IPS-18a (cell line): ENCODE measurements around the gene PAF1.
A peak's percentile ranks its signal among the peaks of the same experiment; 100 is the strongest.

Source experiments
- H3K27ac ChIP-seq: one replicate; pipeline ENCODE4 v1.5.1; 2013; ENCODE audit warnings: low read length
- H3K27me3 ChIP-seq: one replicate; pipeline ENCODE4 v1.6.1; 2013; ENCODE audit warnings: mild to moderate bottlenecking, low read length; ENCODE audit not compliant: control insufficient read depth, insufficient read depth
- H3K36me3 ChIP-seq: one replicate; pipeline ENCODE4 v1.6.1; 2013; ENCODE audit warnings: low read depth, low read length; ENCODE audit not compliant: control insufficient read depth
- H3K4me1 ChIP-seq: one replicate; pipeline ENCODE4 v1.6.1; 2013; ENCODE audit warnings: low read depth, low read length; ENCODE audit not compliant: control insufficient read depth
- H3K4me3 ChIP-seq: one replicate; pipeline ENCODE4 v1.5.1; 2013; ENCODE audit warnings: low read length
- H3K9ac ChIP-seq: one replicate; pipeline ENCODE4 v1.6.1; 2013; ENCODE audit warnings: mild to moderate bottlenecking, low read length, moderate library complexity
- H3K9me3 ChIP-seq: one replicate; pipeline ENCODE4 v1.6.1; 2013; ENCODE audit warnings: low read depth, low read length; ENCODE audit not compliant: control insufficient read depth

PAF1 gene

GRCh38 chr19:39355253-39355652 lies 35.7 kb downstream of the PAF1 start:
- H3K9me3 ChIP-seq = no peaks in the 10 kb centered on the region
- no peaks in the 10 kb centered on the region for H3K27me3 ChIP-seq
- H3K36me3 ChIP-seq = peaks cover 70% of the 10 kb centered on the region
- H3K4me1 ChIP-seq = no peaks in the 10 kb centered on the region
- H3K9ac ChIP-seq = no peak overlapping the region
- H3K27ac ChIP-seq = no peak overlapping the region
- H3K4me3 ChIP-seq = no peak overlapping the region

- Histone ChIP-seq H3K9ac (no peak overlapping the region), H3K9me3 (no peaks in the 10 kb centered on the region), H3K4me1 (no peaks in the 10 kb centered on the region), H3K27ac (no peak overlapping the region), H3K4me3 (no peak overlapping the region), H3K27me3 (no peaks in the 10 kb centered on the region), H3K36me3 (peaks cover 65% of the 10 kb centered on the region)
Observed at GRCh38 chr19:39352381-39353255, 38.3 kb downstream of the PAF1 start.

- Histone ChIP-seq H3K9me3 (no peaks in the 10 kb centered on the region), H3K4me3 (no peak overlapping the region), H3K36me3 (peaks cover 54% of the 10 kb centered on the region), H3K27me3 (no peaks in the 10 kb centered on the region), H3K4me1 (no peaks in the 10 kb centered on the region), H3K27ac (no peak overlapping the region), H3K9ac (no peak overlapping the region)
Observed at GRCh38 chr19:39351537-39352064, 39.3 kb downstream of the PAF1 start.

DNA sequence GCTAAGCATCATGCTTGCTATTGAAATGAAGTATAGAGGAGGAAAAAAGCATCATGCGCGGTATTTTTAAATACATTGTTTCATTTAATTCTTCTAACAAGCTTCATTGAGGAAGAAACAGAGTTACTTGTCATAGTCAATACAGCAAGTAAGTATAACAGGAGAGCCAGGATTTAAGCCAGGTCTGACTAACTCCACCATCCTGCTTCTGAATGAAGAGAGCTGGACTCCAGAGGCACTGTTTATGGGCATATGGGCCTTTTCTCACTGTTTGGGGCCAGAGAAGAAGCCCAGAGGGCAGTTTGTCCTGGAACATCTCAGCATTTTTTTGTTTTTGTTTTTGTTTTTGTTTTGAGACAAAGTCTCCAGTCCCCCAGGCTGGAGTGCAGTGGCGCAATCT lies 40.8 kb downstream of the PAF1 start:
- Histone ChIP-seq H3K4me1 (no peaks in the 10 kb centered on the region), H3K36me3 (peaks cover 40% of the 10 kb centered on the region), H3K27ac (no peak overlapping the region), H3K4me3 (no peak overlapping the region), H3K27me3 (no peaks in the 10 kb centered on the region), H3K9me3 (no peaks in the 10 kb centered on the region), H3K9ac (no peak overlapping the region)

- Histone ChIP-seq H3K4me1 (no peaks in the 10 kb centered on the region), H3K9ac (no peak overlapping the region), H3K4me3 (no peak overlapping the region), H3K36me3 (peaks cover 32% of the 10 kb centered on the region), H3K27ac (no peak overlapping the region), H3K27me3 (no peaks in the 10 kb centered on the region), H3K9me3 (no peaks in the 10 kb centered on the region)
Observed at GRCh38 chr19:39349326-39349725, 41.6 kb downstream of the PAF1 start.

GRCh38 chr19:39347332-39348164 lies 43.4 kb downstream of the PAF1 start:
- Histone ChIP-seq H3K4me3 (no peak overlapping the region), H3K27me3 (no peaks in the 10 kb centered on the region), H3K4me1 (peaks cover 7% of the 10 kb centered on the region), H3K27ac (no peak overlapping the region), H3K36me3 (peaks cover 26% of the 10 kb centered on the region), H3K9ac (no peak overlapping the region), H3K9me3 (no peaks in the 10 kb centered on the region)

- Histone ChIP-seq H3K4me3 (no peak overlapping the region), H3K9me3 (no peaks in the 10 kb centered on the region), H3K27me3 (no peaks in the 10 kb centered on the region), H3K27ac (no peak overlapping the region), H3K4me1 (peaks cover 7% of the 10 kb centered on the region), H3K36me3 (peaks cover 15% of the 10 kb centered on the region), H3K9ac (no peak overlapping the region)
Observed at GRCh38 chr19:39345956-39346355, 45.0 kb downstream of the PAF1 start.

DNA sequence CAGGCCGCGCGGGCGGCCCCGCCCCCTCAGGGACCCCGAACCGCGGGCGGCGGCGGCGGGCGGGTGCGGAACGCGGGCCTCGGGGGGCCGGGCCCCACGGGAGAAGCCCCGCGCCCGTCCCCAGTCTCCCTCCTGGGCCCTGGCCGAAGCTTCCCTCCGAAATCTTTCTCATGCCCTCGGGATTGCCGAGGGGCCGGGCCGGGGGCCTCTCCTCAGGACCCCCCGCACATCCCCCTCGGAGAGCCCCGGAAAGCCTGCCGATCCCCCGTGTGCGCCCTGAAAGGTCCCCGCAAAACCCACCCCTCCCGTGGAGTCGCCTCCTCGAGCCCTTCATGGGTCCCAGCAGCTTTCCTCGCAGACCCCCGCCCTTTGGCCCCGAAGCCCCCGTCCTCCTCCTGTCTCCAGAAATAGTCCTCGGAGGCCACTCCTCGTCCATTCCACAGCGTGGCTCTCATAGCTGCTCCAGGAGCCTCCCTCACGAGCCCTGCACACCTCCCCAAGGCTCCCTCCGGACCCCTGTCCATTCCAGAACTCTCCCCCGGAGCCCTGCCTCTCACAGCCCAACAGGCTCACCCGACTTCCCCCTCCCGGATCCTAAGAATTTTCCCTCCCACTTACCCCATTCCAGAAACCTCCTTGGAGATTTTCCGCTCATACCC lies 48.1 kb downstream of the PAF1 start:
- Histone ChIP-seq H3K27ac (no peak overlapping the region), H3K27me3 (no peaks in the 10 kb centered on the region), H3K36me3 (no peaks in the 10 kb centered on the region), H3K9ac (peak overlapping the region; percentile 69), H3K4me3 (peak overlapping the region; percentile 88), H3K9me3 (no peaks in the 10 kb centered on the region), H3K4me1 (peaks cover 10% of the 10 kb centered on the region)

- Histone ChIP-seq H3K27ac (peak within 1 kb of the TSS; percentile 2), H3K36me3 (no peaks in the 10 kb centered on the region), H3K4me3 (peak within 1 kb of the TSS; percentile 88), H3K27me3 (no peaks in the 10 kb centered on the region), H3K4me1 (peaks cover 10% of the 10 kb centered on the region), H3K9me3 (no peaks in the 10 kb centered on the region), H3K9ac (peak within 1 kb of the TSS; percentile 69)
Observed at GRCh38 chr19:39341719-39342604, 48.9 kb downstream of the PAF1 start, which contains the start of gene SAMD4B. Gene SAMD4B (plus strand): TSS chr19:39342421. CDS start chr19:39356894, 14,473 bp downstream.

DNA sequence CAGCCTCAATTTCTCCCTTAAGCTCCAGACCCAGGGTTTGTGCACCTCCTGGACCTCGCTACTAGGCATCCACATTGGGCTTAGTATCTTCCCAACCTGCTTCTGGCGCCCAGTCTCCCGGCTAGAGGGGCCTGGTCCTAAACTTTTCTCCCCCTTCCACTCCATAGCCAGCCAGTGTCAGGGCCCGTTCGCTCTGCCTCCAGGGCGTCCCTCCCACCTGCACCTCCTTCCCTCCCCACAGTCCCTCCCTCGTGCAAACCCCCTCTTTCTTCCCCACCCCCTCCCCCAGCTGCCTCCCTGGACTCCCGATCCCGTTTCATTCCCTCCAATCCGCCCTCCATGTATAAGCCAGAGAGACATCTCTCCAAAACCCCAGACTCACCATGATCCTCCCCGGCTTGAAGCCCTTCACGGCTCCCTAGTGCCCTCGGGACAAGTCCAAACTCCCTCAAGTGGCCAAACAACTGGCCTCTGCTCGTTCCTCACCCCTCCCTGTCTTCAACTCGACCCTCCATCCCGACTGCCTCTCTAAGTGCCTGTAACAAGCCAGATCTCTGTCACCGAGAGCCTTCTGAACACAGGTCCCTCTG lies 49.7 kb downstream of the PAF1 start:
- Histone ChIP-seq H3K27ac (peak overlapping the region; percentile 2), H3K9me3 (no peaks in the 10 kb centered on the region), H3K9ac (peak overlapping the region; percentile 63), H3K27me3 (no peaks in the 10 kb centered on the region), H3K4me1 (peaks cover 10% of the 10 kb centered on the region), H3K4me3 (peak overlapping the region; percentile 88), H3K36me3 (no peaks in the 10 kb centered on the region)
